Muscle of arm (tissue), 12 donors: Measurements from ENCODE around the gene CACUL1. TPM values are rescaled to one million over a fixed set of nuclear protein-coding genes. Genes with fewer than 3 reads are reported as not detected.
"Not testable (repeated sequence)": the region's sequence is repeated elsewhere in the genome, so short reads cannot be mapped to it uniquely, and the experiment has no call there.

ENCODE experiments used
- DNase-seq: peaks from one replicate; pipeline ENCODE4 v3.0.0-alpha.2; 2013
- polyA plus RNA-seq, 12 donors: library from polyadenylated mRNA; unstranded; fragments of 120-200 nt; gene quantifications; one replicate each; pipeline ENCODE4 v1.2.1, GENCODE V29; 2013; ENCODE audit not compliant: insufficient read length in 12 of 12

Gene CACUL1
- polyA plus RNA-seq, 12 donors: 16.3 to 96.0 (median 25.9) TPM

DNA sequence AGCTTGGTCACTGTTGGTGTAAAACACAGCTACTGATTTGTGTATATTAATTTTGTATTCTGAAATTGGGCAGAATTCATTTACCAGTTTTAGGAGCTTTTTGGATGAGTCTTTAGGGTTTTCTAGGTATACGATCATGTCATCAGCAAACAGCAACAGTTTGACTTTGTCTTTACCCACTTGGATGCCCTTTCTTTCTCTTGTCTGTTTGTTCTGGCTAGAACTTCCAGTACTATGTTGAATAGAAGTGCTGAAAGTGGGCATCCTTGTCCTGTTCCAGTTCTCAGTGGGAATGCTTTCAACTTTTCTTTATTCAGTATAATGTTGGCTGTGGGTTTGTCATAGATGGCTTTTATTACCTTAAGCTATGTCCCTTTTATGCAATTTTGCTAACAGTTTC lies 109.5 kb downstream of the CACUL1 start:
- DNase-seq: not testable (repeated sequence)

DNA sequence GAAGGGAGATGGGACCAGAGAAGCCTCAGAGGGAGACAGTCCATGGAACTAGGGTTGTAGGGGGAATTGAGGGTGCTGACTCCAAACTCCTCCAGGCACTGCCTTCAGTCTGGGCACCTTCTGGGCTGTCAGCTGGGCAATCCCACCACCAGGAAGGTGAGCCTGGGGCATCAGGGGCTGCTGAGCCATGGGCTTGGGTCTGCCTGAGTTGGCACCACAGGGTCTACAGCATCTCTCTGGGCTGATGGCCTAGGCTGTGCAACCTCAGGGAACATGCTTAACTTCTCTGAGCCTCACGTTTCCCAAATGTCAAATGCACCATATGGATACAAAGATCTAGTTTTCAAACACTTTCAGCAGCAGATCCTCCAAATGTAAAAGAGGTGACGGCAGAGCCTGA lies 112.5 kb downstream of the CACUL1 start:
- DNase-seq: no peak

- DNase-seq: no peak
Measured at GRCh38 chr10:118638680-118639079, 116.1 kb downstream of the CACUL1 start.

DNA sequence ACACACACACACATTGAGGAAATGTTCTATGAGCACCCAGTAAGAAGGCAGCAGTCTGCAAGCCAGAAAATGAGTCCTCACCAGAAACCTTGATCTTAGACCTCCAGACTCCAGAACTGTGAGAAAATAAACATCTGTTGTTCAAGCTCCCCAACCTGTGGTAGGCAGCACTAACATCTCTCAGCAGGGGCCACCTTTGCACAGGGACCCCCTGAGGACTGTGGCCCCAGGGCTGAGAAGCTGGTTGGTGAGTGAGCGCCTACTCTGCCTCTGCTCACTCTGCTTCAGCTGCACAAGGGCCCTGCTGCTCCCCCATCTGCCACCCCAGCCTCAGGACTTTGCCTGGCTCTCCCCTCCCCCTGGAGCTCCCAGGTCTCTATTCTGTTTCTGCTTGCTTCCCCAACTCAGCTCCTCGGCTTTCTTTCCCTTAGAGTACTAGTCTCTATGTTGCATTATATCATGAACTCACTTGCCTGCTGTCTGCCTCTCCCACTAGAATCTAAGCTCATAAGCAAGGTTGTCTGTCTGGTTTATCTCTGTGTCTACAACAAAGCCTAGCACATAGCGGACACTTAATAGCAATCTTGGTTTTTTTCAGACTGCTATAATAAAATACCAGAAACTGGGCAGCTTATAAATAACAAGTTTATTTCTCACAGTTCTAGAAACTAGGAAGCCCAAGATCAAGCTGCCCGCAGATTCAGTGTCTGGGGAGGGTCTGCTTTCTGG lies 118.9 kb downstream of the CACUL1 start:
- DNase-seq: no peak

DNA sequence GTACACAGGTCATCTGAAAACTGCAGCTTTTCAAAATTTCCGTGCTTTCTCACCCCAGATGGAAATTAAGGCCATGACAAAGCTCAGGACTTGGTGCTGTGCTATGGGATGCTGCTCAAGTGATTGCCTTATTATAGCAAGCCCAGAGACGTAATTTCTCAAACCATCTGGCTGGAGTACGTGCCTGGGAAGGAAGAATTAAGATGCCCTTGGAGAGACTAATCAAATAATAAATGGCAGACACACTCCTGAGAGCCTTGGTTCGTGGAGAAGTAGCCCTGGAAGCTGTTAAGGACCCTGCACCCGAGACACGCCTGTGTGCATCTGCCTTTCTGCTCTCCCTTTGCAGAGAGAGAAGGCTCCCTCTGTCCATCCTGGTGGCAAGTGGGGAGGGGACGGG lies 121.0 kb downstream of the CACUL1 start:
- DNase-seq: no peak

- DNase-seq: no peak
Measured at GRCh38 chr10:118629211-118629610, 125.6 kb downstream of the CACUL1 start.

- no peak for DNase-seq
Measured at GRCh38 chr10:118628397-118628796, 126.4 kb downstream of the CACUL1 start.

- no peak for DNase-seq
Measured at GRCh38 chr10:118626953-118627352, 127.8 kb downstream of the CACUL1 start.

Other genes starting within 250 kb of the CACUL1 start
- under 1 TPM in 1 of 12 donors, not detected in 11; 0.07 TPM for gene PRLHR, start 159.3 kb downstream of the CACUL1 start, polyA plus RNA-seq